ENCODE data around the gene ZIC5.

ZIC5 gene

DNA sequence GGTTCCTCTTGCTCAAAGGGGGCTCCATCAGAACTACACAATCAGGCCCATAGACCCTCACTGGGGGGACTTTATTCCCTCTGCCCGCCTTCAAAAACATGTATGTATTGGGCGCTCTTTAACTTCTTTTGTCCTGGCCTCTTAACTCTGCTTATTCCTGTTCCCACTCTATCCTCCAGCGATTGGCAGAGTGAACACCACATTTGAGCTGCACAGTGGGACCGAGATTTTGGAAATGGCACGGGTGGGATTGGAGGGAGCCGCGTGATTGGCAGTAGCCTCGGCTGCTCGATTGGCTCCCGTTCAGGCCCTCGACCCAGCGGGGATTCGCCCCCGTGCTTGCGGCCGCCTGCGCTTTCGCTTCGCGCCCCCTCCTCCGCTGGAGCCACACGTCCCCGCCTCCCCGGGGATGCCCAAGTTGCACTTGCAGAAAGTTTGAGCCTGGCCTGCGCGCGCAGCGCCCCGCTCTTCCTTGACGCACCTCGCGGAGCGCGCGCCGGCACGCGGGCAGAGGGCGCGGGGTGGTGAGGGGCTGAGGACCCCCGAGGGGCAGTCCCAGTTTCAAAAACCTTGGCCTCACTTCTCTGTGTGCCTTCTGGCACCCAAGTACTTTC is at the start of gene ZIC5:
Gene ZIC5 (minus strand): TSS at position 192 of the 614 bp plus-strand sequence. CDS start 164 bp downstream, at position 28.
- DNase-seq (ENCODE audit: low spot score): no peak

DNA sequence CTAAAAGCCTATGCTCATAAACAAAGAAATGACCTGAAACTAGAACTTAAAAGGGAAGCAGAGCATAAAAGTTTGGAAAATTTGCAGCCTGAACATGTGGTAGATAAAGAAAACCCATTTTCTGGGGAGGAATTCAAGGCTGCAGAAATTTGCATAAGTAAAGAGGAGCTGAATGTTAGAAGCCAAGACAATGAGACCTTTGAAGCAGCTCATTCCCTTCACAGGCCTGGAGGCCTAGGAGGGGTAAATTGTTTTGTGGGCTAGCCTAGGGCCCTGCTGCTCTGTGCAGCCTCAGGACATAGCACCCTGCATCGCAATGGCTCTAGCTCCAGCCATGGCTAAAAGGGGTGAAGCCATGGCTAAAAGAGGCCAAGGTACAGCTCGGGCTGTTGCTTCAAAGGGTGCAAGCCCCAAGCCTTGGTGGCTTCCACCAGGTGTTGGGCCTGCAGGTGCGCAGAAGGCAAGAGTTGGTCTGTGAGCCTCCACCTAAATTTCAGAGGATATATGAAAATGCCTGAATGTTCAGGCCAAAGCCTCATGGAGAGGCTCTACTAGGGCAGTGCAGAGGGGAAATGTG is 48.3 kb upstream of the ZIC5 start:
- DNase-seq (ENCODE audit: low spot score): no peak

DNA sequence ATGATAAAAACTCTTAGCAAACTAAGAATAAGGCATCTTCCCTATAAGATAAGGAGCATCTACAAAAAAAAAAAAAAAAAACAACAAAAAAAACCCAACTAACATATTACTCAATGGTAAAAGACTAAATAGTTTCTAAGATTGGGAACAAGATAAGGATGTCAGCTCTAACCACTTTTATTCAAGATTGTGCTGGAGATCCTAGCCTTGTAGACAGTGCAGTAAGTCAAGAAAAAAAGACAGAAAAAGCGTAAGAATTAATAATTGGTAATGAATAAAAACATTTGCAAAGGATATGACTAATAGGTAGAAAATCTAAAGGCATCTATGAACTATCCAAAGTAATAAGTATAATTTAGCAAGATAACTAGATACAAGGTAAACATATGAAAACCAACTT is 43.1 kb upstream of the ZIC5 start:
- DNase-seq (ENCODE audit: low spot score): no peak

DNA sequence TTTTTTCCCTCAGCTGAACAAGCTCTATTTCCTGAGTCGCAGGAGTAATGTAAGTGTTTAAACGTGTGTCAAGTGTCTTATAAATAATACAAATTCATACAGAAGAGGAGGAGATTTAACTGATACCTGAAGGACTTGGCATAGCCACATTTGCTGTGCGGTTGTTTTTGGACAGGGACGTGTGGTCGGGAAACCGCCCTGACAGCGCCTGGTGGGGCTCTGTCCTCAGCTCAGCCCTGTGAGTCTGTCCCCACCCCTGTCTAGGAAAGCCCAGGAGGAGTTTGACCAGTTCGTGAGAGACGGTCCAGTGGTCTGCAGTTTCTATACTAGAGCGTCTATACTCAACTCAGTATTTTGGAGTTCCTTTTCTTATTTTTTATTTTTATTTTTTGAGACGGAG is 26.7 kb upstream of the ZIC5 start:
- DNase-seq (ENCODE audit: low spot score): no peak

DNA sequence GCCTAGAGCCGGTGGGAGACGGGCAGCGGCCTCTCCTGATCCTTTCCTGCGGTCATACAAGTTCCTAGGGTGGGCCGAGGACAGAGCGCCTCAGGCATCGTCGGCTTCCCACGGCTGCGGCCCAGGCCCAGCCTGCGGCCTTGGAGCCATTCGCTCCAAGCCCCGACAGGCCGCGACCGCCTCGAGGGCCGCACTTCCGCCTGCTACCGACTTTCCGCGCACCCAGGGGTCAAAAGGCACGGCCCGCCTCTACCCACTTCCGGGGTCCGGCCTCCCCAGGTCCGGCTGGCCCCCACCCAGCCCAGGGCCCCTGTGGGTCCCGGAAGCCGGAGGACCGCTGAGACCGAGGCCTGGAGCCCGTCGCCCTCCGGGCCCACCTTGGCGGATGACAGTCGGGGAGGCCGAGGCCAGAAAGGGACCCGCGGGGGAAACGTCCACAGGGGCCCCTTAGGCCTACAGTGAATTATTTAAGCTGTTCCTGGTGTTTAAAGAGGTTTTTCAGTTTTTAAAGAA is 26.2 kb upstream of the ZIC5 start:
- no peak for DNase-seq (ENCODE audit: low spot score)

DNA sequence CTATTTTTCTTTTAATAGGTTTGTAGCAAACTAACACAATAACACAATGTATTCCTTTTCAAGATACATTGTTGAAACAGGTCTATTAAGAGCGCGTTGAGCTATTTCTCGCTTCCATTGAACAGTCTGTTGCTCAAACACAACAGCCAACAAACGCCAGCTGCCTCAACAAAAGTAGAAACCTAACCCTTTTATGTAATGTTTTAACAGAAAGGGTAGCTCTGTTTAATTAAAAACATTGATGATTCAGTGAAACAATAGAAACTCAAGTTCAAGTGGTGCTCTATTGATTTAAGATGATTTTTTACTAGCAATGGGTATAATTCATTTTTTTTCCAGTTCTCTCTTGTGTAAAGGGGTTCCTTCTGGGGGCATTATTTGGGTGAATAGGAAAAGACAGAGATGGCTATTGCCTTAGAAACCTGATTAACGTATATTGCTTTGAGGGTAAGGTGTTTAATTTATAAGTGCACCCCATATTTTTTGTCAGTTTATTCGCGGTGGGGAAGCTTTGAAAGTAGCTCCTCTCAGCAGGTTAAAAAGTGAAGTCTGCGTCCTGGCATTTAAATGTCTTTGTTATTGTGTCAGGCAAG is 24.9 kb upstream of the ZIC5 start:
- no peak for DNase-seq (ENCODE audit: low spot score)

DNA sequence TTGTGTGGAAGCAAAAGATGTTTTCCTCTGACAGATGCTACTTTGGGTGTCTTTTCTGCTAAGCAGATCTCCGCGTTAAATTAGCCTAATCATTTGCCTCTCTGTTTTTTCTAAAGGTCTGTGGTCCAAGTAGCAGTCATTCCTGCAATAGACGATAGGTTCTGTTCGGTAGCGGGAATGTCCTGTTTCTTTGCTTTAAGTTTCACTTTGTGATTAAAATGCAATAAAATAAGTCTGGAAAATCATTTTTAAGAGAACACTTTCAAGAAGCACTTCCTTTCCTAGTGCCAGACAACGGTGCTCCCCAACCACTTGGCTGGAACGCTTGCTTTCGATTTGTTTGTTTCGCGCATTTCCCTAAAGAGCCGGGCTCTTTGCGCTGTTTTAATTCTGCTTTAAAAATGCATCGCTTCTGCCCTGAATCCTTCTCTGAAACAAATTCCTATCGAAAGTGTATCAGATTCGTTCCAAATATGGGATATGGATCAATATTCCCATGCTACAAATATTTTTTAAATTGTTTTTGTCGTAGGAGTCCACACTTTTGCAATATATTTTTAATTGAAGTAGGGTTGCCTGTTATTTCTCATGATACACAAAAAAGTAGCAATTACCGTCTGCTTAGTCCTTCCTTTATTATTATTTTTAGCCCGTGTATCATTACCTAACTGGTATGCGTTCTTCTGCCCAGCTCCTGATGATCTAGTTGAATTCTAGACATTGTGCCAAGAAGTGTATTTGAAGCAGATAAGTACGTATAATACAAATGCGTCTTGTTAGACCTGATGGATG is 24.2 kb upstream of the ZIC5 start:
- no peak for DNase-seq (ENCODE audit: low spot score)

DNA sequence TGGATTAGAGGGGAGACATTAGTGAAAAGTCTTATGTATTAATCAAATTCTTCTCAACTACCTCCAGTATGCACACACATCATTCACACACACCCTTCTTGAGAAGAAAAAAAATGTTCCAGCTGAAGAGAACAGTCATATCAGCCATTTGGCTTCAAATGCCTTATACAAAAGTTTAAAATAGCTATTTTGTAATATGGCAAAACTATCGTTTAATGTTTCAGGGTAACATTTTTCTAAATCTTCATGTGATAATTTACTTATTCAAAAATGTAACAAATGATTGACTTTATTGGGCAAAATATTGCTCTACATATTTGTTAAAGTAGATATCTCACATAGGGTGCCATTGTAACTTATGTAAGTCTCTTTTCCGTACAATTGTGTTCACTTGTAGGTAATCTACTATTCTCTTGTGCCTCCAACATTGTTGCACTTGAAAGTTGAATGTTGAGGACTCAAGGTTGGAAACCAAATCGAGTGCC is 23.6 kb upstream of the ZIC5 start:
- DNase-seq (ENCODE audit: low spot score): no peak

DNA sequence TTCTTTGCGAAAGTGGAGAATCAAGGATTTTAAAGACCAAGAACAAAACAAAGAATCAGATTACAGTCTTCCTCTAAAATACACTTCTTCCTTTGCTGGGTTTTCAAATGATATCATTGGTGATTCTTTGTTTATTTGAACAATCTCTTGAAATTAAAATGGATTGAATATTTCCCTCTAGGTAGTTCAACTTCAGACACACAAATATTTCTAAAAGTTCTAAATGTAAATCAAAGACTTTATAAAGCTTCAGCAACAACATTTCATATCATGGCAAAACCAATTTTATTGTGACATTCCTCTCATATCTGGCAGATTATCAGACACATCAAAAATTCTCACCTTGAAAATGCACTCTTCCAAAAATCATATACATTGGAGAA is 23.1 kb upstream of the ZIC5 start:
- DNase-seq (ENCODE audit: low spot score): no peak

DNA sequence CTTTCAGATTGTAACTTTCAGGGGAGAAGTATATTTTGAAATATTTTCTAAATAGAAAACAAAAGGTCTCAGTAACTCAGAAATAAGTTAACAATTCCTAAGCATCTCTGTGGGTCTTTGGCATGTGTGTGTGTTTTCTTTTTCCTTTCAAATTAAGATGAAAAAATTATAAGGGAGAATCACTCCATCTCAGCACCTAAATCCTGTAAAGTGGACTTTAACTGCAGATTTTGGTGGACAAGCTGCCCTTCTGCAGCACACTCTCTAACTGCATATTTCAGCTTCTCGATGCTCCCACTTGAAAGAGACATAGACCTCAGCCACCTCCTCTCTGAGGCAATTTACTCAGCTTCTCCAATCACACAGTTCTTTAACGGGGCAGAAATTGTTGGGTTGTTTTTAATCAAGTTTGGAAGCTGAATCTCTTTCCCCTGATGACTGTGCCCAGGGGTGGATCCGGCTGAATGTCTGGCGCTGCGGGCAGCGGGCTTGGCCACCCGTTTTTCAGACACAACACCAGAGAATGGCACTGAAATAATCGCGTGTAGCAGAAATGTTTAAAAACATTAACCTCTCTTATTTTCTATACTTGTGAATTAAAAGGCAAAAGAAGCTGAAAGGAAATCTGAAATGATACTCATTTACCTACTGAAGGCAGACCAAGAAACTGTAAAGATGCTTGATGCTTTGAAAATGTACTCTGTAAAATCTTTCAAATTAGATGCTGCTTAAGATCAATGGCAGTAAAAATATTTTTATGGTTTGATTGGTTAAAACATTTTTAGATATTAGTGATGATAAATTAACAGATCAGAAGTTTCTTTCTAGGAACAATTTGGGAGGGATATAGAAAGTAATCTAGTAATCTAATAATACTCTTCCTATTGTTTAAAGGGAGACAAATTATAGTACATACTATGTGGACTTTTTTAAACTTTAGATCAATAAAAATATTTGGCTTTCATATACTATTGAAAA is 22.4 kb upstream of the ZIC5 start:
- DNase-seq (ENCODE audit: low spot score): no peak

DNA sequence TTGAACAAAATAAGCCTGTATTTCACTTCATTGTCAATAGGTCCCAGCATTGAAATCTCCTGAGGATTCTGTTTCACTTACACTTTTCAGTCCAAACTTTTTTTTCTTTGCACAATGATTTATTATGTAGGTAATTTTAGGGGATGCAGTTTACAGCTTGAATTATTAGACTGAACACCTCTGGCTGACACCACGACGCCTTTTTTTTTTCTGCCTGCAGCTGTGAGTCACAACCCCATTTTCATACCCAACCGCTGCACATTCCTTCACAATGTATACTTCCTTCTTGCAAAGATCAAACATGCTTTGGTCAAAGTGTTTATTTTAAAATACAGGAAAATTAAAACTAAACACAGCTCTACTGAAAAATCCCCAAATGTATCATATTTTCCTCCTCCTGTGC is 21.4 kb upstream of the ZIC5 start:
- no peak for DNase-seq (ENCODE audit: low spot score)

DNA sequence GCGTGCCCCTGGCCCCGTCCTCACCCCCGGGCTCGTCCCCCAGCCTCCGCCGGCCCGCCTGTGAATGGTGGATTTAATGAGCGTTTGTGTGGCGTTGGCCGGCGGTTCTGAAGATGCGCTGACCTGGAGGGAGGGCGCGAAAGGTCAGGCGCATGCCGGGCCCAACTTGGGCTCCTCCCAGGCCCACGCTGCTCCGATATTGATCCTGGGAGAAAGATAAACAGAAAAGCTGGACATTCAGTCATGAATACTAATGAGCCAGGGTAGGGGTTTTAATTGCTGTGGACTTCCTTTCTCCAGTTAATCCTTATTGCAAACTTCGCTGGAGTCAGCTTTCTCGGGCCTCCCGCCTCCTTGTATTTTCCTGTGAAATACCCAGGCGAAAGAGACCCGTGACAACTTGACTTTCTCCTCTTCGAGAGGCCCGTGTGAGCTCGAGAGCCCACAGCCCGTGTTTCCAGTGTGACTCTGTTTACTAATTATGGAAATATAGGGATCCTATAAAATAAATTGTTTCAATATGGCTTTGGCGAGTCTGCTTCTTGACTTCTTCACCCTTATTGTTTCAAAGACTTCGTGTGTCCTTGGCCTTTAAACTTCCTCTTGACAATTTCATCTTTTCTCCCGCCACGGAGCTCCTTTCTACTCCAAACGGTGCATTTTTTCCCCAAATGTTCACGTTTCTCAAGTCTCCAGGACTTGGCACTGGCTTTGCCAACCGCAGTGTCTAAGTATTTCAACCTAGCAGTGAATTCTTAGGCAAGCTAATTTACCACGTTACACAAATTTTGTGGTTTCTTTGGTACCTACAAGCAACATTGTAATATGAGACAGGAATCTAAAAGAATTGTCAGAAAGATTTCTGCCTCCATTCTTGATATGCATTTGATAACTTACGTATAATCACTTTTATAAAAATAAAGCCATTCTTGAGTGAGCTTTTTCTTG is 20.5 kb upstream of the ZIC5 start:
- DNase-seq (ENCODE audit: low spot score): no peak

DNA sequence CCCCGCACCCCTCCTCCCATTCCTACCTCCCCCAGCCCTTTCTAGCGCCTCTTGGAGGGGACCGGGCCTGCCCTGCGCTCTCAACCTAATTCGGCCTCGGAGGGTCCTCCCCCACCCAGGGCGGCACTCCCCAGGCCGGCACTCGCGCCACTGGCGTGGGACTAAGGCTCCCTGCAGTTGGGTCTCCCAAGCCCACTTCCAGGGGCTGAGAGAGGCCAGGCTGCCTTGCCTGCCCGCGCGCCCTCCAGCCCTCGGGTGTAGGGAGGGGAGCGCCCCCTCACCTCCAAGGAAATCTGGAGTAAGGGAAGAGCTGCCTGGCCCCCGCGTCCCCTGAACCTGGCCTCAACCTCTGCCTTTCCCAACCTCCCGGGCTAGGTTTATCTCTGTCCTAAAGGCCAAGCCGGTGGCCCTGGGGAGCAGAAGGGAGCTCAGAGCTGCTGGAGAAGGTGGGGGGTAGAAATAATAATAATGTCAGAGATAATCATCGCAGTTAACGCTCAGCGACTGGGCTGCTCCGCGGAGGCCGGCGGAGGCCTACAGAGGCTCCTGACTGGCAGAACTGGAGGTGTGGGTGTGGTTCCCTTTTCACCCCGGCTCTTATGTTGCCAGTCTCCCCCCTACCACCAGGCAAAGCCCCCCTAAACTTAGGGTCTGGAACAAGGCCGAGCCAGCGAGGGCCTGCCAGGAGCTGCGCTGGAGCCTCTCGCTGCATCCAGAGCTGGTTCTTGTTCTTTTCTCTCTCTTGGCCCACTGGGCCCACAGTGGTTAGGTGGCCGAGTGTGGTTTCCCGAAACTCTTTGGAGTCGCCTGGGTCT is 19.7 kb upstream of the ZIC5 start:
- DNase-seq (ENCODE audit: low spot score): no peak

DNA sequence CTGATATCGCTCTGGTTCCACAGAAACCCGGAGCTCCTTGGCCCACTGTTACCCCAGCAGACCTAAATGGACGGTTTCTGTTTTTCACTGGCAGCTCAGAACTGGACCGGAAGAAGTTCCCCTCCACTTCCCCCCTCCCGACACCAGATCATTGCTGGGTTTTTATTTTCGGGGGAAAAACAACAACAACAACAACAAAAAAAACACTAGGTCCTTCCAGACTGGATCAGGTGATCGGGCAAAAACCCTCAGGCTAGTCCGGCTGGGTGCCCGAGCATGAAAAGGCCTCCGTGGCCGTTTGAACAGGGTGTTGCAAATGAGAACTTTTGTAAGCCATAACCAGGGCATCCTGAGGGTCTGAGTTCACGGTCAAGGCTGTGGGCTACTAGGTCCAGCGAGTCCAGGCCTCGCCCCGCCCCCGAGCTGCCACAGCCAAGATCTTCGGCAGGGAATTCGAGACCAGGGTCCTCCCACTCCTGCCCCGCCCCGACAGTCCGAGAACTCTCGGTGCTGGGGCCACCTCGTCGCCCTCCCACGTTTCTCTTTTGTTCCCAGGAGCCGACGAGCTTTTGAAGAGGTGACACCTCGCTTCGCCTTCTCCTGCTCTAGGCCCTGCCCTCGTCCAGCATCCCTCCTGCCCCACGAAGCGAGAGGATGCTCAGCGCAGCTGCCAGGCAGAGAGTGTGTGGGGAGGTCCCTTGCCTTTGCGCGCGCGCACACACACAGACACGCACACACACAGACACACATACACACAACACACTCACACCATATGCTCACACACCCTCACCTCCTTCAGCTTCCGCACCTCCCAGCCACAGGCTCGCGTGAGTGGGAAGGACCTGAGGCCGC is 18.8 kb upstream of the ZIC5 start:
- DNase-seq (ENCODE audit: low spot score): no peak

DNA sequence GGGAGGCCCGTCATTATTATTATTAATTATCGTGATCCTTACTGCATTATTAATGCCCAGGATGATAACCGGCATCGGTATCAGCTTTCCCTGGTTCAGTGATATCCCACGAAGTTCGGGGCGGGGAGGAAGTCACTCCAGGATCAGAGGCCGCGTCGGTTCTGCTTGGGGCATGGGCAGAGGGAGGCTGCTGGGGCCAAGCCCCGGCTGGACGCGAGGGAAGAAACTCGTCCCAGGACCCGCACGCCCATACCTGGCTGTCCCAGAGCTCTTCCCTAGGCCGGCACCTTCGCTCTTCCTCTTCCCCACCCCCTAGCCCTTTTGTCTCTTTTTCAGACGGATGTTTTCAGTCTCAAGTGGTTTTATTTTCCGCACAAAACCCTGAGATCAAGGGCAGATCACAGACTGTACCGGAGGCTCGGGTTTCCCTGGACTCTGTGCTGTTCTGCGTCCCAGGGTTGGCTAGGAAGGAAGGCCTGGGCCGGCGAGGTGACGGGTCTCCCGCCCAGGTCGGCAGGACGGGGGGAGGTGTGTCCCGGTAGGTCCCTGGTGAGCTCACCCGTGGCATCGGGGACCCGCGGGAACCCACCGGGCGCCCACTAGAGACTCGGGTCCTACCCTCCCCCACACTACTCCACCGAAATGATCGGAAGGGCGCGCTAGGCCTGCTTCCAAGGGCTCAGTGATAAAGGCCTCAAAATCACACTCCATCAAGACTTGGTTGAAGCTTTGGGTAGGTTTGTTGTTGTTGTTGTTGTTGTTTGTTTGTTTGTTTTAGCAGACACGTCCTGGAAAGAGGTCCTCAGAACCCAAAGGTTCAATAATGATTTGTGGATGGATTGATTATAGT is 17.9 kb upstream of the ZIC5 start:
- no peak for DNase-seq (ENCODE audit: low spot score)

DNA sequence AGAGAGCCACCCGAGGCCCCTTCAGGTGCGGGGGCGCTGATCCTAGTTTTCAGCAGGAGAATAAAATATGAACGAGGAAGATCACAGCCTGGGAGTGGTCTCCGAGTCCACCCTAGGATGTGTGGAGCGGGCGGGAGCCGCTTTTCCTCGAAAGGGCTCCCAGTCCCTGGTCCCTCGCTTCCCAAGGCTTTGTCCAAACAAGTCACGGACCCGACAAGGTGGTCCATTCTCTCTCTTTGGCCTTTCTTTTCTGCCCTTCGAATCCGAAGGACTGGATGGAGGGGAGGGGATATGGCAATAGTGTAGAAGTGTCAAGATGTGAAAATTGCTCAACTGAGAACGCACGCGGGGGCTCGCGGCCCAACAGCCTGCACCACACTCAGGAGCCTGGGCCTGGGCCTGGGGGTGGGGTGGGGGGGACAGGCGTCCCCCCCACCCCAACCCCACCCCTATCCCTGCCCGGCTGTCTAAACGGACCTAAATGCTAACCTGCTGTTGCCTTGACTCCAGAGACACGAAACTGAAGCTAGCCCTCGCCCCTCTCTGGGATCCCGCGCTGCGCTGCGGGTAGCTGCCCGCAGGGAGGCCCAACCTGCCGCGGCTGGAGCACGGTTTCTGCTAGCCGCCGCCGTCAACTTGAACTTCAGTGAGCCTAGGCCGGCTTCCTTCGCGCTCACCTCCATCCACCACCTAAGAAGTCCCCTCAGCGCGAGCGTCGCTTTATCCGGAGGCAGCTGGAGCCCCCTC is 17.1 kb upstream of the ZIC5 start:
- no peak for DNase-seq (ENCODE audit: low spot score)

Measured in AG08396 (cell line).